Epithelial cell of esophagus (primary cell): Measurements from ENCODE around the gene APBA2.

Source experiments
- DNase-seq: peaks from one replicate; pipeline ENCODE4 v3.0.0; 2010; ENCODE audit warnings: low read depth
- H3K4me3 ChIP-seq: 2 replicates; pipeline ENCODE4 v1.5.1; 2011; ENCODE audit warnings: mild to moderate bottlenecking, low read length, control low read depth
- CTCF ChIP-seq: IDR thresholded peaks from 2 replicates; pipeline ENCODE4 v1.5.1; 2011; ENCODE audit warnings: low read depth, mild to moderate bottlenecking, low read length, control low read depth, inconsistent platforms; ENCODE audit not compliant: insufficient read depth; ENCODE audit errors: missing control alignments

Gene APBA2

GRCh38 chr15:29072444-29072843 is 186.7 kb downstream of the APBA2 start:
- no peak overlapping the region for H3K4me3 ChIP-seq
- no peak for TF ChIP-seq CTCF
- DNase-seq: no peak

GRCh38 chr15:29074045-29074444 is 188.3 kb downstream of the APBA2 start:
- peak; percentile 93 for DNase-seq
- no peak for TF ChIP-seq CTCF
- H3K4me3 ChIP-seq: no peak overlapping the region

GRCh38 chr15:29078541-29078940 is 192.8 kb downstream of the APBA2 start:
- DNase-seq: no peak
- H3K4me3 ChIP-seq: no peak overlapping the region
- TF ChIP-seq CTCF: no peak

GRCh38 chr15:29079479-29079878 is 193.7 kb downstream of the APBA2 start:
- no peak for TF ChIP-seq CTCF
- no peak overlapping the region for H3K4me3 ChIP-seq
- DNase-seq: no peak

- DNase-seq: no peak
- no peak overlapping the region for H3K4me3 ChIP-seq
- no peak for TF ChIP-seq CTCF
These were observed 196.0 kb downstream of the APBA2 start for GRCh38 chr15:29081781-29082180.

- no peak overlapping the region for H3K4me3 ChIP-seq
- no peak for TF ChIP-seq CTCF
- no peak for DNase-seq
These were observed 197.4 kb downstream of the APBA2 start for GRCh38 chr15:29083161-29083560.

GRCh38 chr15:29083858-29084257 is 198.1 kb downstream of the APBA2 start:
- TF ChIP-seq CTCF: no peak
- no peak overlapping the region for H3K4me3 ChIP-seq
- DNase-seq: no peak
